Left lung (tissue), 10 donors: ENCODE data around the gene BHLHE23. TPM values are rescaled to one million over a fixed set of nuclear protein-coding genes. Genes with fewer than 3 reads are reported as not detected.

ENCODE experiments used
- ATAC-seq: fragments of 200-7000 bp; cut with Tn5 transposase; one replicate; pipeline ENCODE4 v1.9.1; 2020; ENCODE audit warnings: moderate library complexity
- DNase-seq, 4 donors: peaks; one replicate each; pipeline ENCODE4 v3.0.0-alpha.2; 2013 to 2020
- H3K27ac ChIP-seq, 2 donors: fragments of 200-600 bp; sonication (generic) in 1 of 2; one replicate each; pipeline versions ENCODE4 v1.5.0 to v1.8.0; 2020 to 2021
- H3K27me3 ChIP-seq, 2 donors: fragments of 200-600 bp; sonication (generic) in 1 of 2; one replicate each; pipeline versions ENCODE4 v1.5.0 to v1.8.0; 2020 to 2021
- H3K36me3 ChIP-seq, 2 donors: fragments of 200-600 bp; sonication (generic) in 1 of 2; one replicate each; pipeline versions ENCODE4 v1.5.0 to v1.8.0; 2020 to 2021
- H3K4me1 ChIP-seq, 2 donors: fragments of 200-600 bp; one replicate each; pipeline ENCODE4 v1.8.0; 2021
- H3K4me3 ChIP-seq, 2 donors: fragments of 200-600 bp; sonication (generic) in 1 of 2; one replicate each; pipeline versions ENCODE4 v1.5.0 to v1.8.0; 2020 to 2021; ENCODE audit warnings: mild to moderate bottlenecking in 1 of 2
- H3K9me3 ChIP-seq, 2 donors: fragments of 200-600 bp; sonication (generic) in 1 of 2; one replicate each; pipeline versions ENCODE4 v1.5.0 to v1.8.0; 2020 to 2021
- CTCF ChIP-seq, 2 donors: fragments of 200-600 bp; sonication (generic) in 1 of 2; IDR thresholded peaks; one replicate each; pipeline versions ENCODE4 v1.5.0 to v1.8.0; 2021; ENCODE audit warnings: antibody characterized with exemption in 2 of 2
- intact Hi-C, 2 donors: fragments of 100-400 bp; cut with DNase I; formaldehyde crosslinking; loops; one replicate each; pipeline versions ENCODE4 v1.11.2 to v1.14.2; 2022
- polyA plus RNA-seq, 6 donors: library from polyadenylated mRNA; unstranded; fragments of 120-200 nt; gene quantifications; one replicate each; pipeline ENCODE4 v1.2.1, GENCODE V29; 2013; ENCODE audit not compliant: insufficient read length in 6 of 6
- total RNA-seq, 2 donors: library from RNA; stranded (reverse); fragmentation: NEBNext Ultra II Directional; extraction: Animal tissue kit (Norgen Biotek cat#: 25700); gene quantifications; one replicate each; pipeline ENCODE4 v1.2.1, GENCODE V29; 2021
- donor health status: DM: no; HTN: yes; CAD: no.
- donor health status: DM: no; HTN: no; CAD: no.

BHLHE23 gene
- total and polyA plus RNA-seq, 8 donors, result not detected

- Histone ChIP-seq H3K27ac (no peak overlapping the region), H3K4me1 (no peaks in the 10 kb centered on the region), H3K27me3 (peaks cover 44 to 100% of the 10 kb centered on the region in 2 donors), H3K36me3 (no peaks in the 10 kb centered on the region), H3K4me3 (no peak overlapping the region), H3K9me3 (peaks cover 0 to 11% of the 10 kb centered on the region in 2 donors)
- ATAC-seq (no peak), DNase-seq (peak in 1 of 4 donors; percentile 31)
- intact Hi-C loops, result no loop called here
- no peak for TF ChIP-seq CTCF (IDR thresholded peaks at IDR 0.05)
Measured at GRCh38 chr20:63016514-63017075, 9.8 kb upstream of the BHLHE23 start.

GRCh38 chr20:63015662-63016361 lies 9.0 kb upstream of the BHLHE23 start:
- Histone ChIP-seq H3K27me3 (peaks cover 52 to 100% of the 10 kb centered on the region in 2 donors), H3K4me3 (no peak overlapping the region), H3K4me1 (no peaks in the 10 kb centered on the region), H3K36me3 (no peaks in the 10 kb centered on the region), H3K9me3 (peaks cover 0 to 11% of the 10 kb centered on the region in 2 donors), H3K27ac (no peak overlapping the region)
- TF ChIP-seq CTCF (IDR thresholded peaks at IDR 0.05), result no peak
- no peak for ATAC-seq
- intact Hi-C loops, result no loop called here
- peak in 1 of 4 donors; percentile 63 for DNase-seq

- Histone ChIP-seq H3K27ac (no peak overlapping the region), H3K36me3 (no peaks in the 10 kb centered on the region), H3K4me1 (no peaks in the 10 kb centered on the region), H3K4me3 (no peak overlapping the region), H3K27me3 (peaks cover 52 to 100% of the 10 kb centered on the region in 2 donors), H3K9me3 (peaks cover 0 to 11% of the 10 kb centered on the region in 2 donors)
- ATAC-seq (no peak), DNase-seq (no peak)
- intact Hi-C loops, result no loop called here
- no peak for TF ChIP-seq CTCF (IDR thresholded peaks at IDR 0.05)
Measured at GRCh38 chr20:63015147-63015661, 8.4 kb upstream of the BHLHE23 start.

GRCh38 chr20:63014710-63015109 lies 7.9 kb upstream of the BHLHE23 start:
- intact Hi-C loops, result no loop called here
- peak in 1 of 4 donors; percentile 41 for DNase-seq
- no peak for TF ChIP-seq CTCF (IDR thresholded peaks at IDR 0.05)
- Histone ChIP-seq H3K9me3 (peaks cover 0 to 11% of the 10 kb centered on the region in 2 donors), H3K27ac (no peak overlapping the region), H3K27me3 (peaks cover 56 to 100% of the 10 kb centered on the region in 2 donors), H3K36me3 (no peaks in the 10 kb centered on the region), H3K4me3 (no peak overlapping the region), H3K4me1 (no peaks in the 10 kb centered on the region)
- no peak for ATAC-seq

GRCh38 chr20:63014287-63014686 lies 7.5 kb upstream of the BHLHE23 start:
- Histone ChIP-seq H3K9me3 (peaks cover 0 to 11% of the 10 kb centered on the region in 2 donors), H3K36me3 (no peaks in the 10 kb centered on the region), H3K27ac (no peak overlapping the region), H3K4me1 (peaks cover under 1 to 2% of the 10 kb centered on the region in 2 donors), H3K4me3 (no peak overlapping the region), H3K27me3 (peaks cover 60 to 100% of the 10 kb centered on the region in 2 donors)
- no peak for TF ChIP-seq CTCF (IDR thresholded peaks at IDR 0.05)
- ATAC-seq (no peak), DNase-seq (no peak)
- intact Hi-C loops, result no loop called here
